CD14-positive monocyte (primary cell): ENCODE data around the gene LHPP. TPM values are rescaled to one million over a fixed set of nuclear protein-coding genes. Genes with fewer than 3 reads are reported as not detected.

ENCODE experiments used
- DNase-seq, 3 donors: peaks; one replicate each; pipeline ENCODE4 v3.0.0-alpha.2; 2011 to 2022
- H2AFZ ChIP-seq: 2 replicates; pipeline ENCODE4 v1.6.0; 2012; ENCODE audit warnings: mild to moderate bottlenecking, low read depth, low read length, inconsistent platforms; ENCODE audit not compliant: insufficient read depth, poor library complexity, severe bottlenecking
- H3K27ac ChIP-seq, 2 donors: 1 replicate in 1 of 2; 2 replicates in 1 of 2; pipeline ENCODE4 v1.5.1; 2012 to 2013; ENCODE audit warnings: low read length in 2 of 2, control low read depth in 1 of 2, inconsistent platforms in 1 of 2, low read depth in 1 of 2, mild to moderate bottlenecking in 1 of 2
- H3K27me3 ChIP-seq, 2 donors: one replicate each; pipeline versions ENCODE4 v1.6.0 to v1.6.1; 2011 to 2013; ENCODE audit warnings: low read length in 2 of 2; ENCODE audit not compliant: control insufficient read depth in 2 of 2, insufficient read depth in 2 of 2
- H3K36me3 ChIP-seq, 2 donors: replicated peaks in 1 of 2; 1 replicate in 1 of 2; 2 replicates in 1 of 2; pipeline versions ENCODE4 v1.5.1 to v1.6.1; 2012 to 2013; ENCODE audit warnings: low read length in 2 of 2, control low read depth in 1 of 2, inconsistent platforms in 1 of 2, mild to moderate bottlenecking in 1 of 2; ENCODE audit not compliant: insufficient read depth in 2 of 2, control insufficient read depth in 1 of 2
- H3K4me1 ChIP-seq, 2 donors: 1 replicate in 1 of 2; 2 replicates in 1 of 2; pipeline versions ENCODE4 v1.5.1 to v1.6.1; 2012 to 2013; ENCODE audit warnings: low read length in 2 of 2, control low read depth in 1 of 2, inconsistent platforms in 1 of 2, mild to moderate bottlenecking in 1 of 2, moderate library complexity in 1 of 2; ENCODE audit not compliant: insufficient read depth in 2 of 2, control insufficient read depth in 1 of 2
- H3K4me2 ChIP-seq: replicated peaks from 2 replicates; pipeline ENCODE3; 2012; ENCODE audit warnings: low read length, moderate library complexity, mild to moderate bottlenecking; ENCODE audit not compliant: poor library complexity, severe bottlenecking; ENCODE audit errors: extremely low read depth
- H3K4me3 ChIP-seq, 3 experiments: fragments of 200-600 bp in 1 of 3; sonication (generic) in 1 of 3; replicated peaks in 1 of 3; 1 replicate in 2 of 3; 2 replicates in 1 of 3; pipeline ENCODE4 v1.5.1; 2011 to 2013; ENCODE audit warnings: low read length in 3 of 3, mild to moderate bottlenecking in 3 of 3, control low read depth in 2 of 3, low read depth in 2 of 3, inconsistent platforms in 1 of 3, moderate library complexity in 1 of 3
- H3K79me2 ChIP-seq: 2 replicates; pipeline ENCODE4 v1.6.0; 2012; ENCODE audit warnings: mild to moderate bottlenecking, control low read depth, inconsistent platforms, low read length, moderate library complexity; ENCODE audit not compliant: insufficient read depth
- H3K9ac ChIP-seq: 2 replicates; pipeline ENCODE4 v1.6.0; 2017; ENCODE audit warnings: low read length, mild to moderate bottlenecking; ENCODE audit not compliant: insufficient read depth, poor library complexity, severe bottlenecking
- H3K9me3 ChIP-seq, 2 donors: replicated peaks in 1 of 2; 1 replicate in 1 of 2; 2 replicates in 1 of 2; pipeline versions ENCODE4 v1.5.1 to v1.6.1; 2012 to 2013; ENCODE audit warnings: low read length in 2 of 2, control low read depth in 1 of 2; ENCODE audit not compliant: control insufficient read depth in 1 of 2, insufficient read depth in 1 of 2
- H4K20me1 ChIP-seq: 2 replicates; pipeline ENCODE4 v1.6.0; 2012; ENCODE audit warnings: mild to moderate bottlenecking, low read length, control low read depth, moderate library complexity; ENCODE audit not compliant: insufficient read depth
- H3K27ac Mint-ChIP-seq, 7 donors: one replicate each; pipeline ENCODE4 v1.8.0; 2020; ENCODE audit warnings: mild to moderate bottlenecking in 7 of 7, mixed read lengths in 7 of 7, moderate library complexity in 6 of 7, inconsistent platforms in 2 of 7
- H3K27me3 Mint-ChIP-seq, 3 donors: one replicate each; pipeline ENCODE4 v1.8.0; 2021 to 2022; ENCODE audit warnings: low read depth in 3 of 3, mild to moderate bottlenecking in 3 of 3, mixed read lengths in 3 of 3, moderate library complexity in 3 of 3, inconsistent platforms in 1 of 3
- H3K36me3 Mint-ChIP-seq, 2 donors: one replicate each; pipeline ENCODE4 v1.8.0; 2020; ENCODE audit warnings: mixed read lengths in 2 of 2, inconsistent platforms in 1 of 2, mild to moderate bottlenecking in 1 of 2
- H3K4me1 Mint-ChIP-seq: one replicate; pipeline ENCODE4 v1.8.0; 2020; ENCODE audit warnings: mild to moderate bottlenecking, mixed read lengths
- H3K4me3 Mint-ChIP-seq, 2 donors: one replicate each; pipeline ENCODE4 v1.8.0; 2020; ENCODE audit warnings: mild to moderate bottlenecking in 2 of 2, mixed read lengths in 2 of 2, moderate library complexity in 1 of 2
- H3K9me3 Mint-ChIP-seq, 7 donors: one replicate each; pipeline ENCODE4 v1.8.0; 2020 to 2022; ENCODE audit warnings: mixed read lengths in 7 of 7, mild to moderate bottlenecking in 6 of 7, moderate library complexity in 6 of 7, inconsistent platforms in 2 of 7
- WGBS: methylation state at CpG from one replicate; pipeline ENCODE4 v1.1.5; 2013; ENCODE audit warnings: missing lambda C conversion rate; ENCODE audit not compliant: insufficient coverage; 5-methylcytosine and 5-hydroxymethylcytosine counted together
- intact Hi-C, 2 donors: fragments of 100-400 bp; cut with micrococcal nuclease; formaldehyde crosslinking; loops; one replicate each; pipeline versions ENCODE4 v1.15.0 to v1.15.1; 2023
- polyA plus RNA-seq, 3 donors: library from polyadenylated mRNA; depleted of rRNA in 1 of 3; unstranded in 2 of 3; stranded (reverse) in 1 of 3; fragments of 300-500 nt in 2 of 3; fragments of >200 nt in 1 of 3; fragmentation: Illumina TruSeq in 2 of 3; gene quantifications; 1 replicate in 2 of 3; 2 replicates in 1 of 3; pipeline ENCODE4 v1.2.3, GENCODE V29; 2012 to 2021
- TF ChIP-seq, protein P1 (sequence below): fragments of 200-600 bp; IDR thresholded peaks from one replicate; pipeline ENCODE4 v1.8.0; 2022; ENCODE audit warnings: antibody characterized with exemption, mild to moderate bottlenecking

LHPP gene
- polyA plus RNA-seq, 3 donors = 15.2 to 20.6 (median 19.5) TPM

GRCh38 chr10:124624895-124625294 lies 163.3 kb downstream of the LHPP start:
- Histone ChIP-seq H3K27ac (no peak overlapping the region), H3K9ac (no peak overlapping the region), H3K79me2 (peaks cover 71% of the 10 kb centered on the region), H2AFZ (no peak overlapping the region), H3K4me2 (no peak overlapping the region), H3K27me3 (no peaks in the 10 kb centered on the region), H3K9me3 (no peaks in the 10 kb centered on the region), H3K4me3 (no peak overlapping the region), H3K36me3 (peaks cover 24 to 42% of the 10 kb centered on the region in 2 donors), H4K20me1 (peaks cover 100% of the 10 kb centered on the region), H3K4me1 (peaks cover 26 to 44% of the 10 kb centered on the region in 2 donors)
- intact Hi-C loops = loop anchor here in 1 of 2 donors (10.0 kb wide), 1 partner anchor 90 kb away; no protein-coding TSS in a partner anchor
- DNase-seq = no peak
- Mint-ChIP-seq H3K4me1 (peaks cover 37% of the 10 kb centered on the region), H3K4me3 (no peak overlapping the region), H3K9me3 (no peaks in the 10 kb centered on the region), H3K36me3 (peaks cover 27 to 62% of the 10 kb centered on the region in 2 donors), H3K27me3 (no peaks in the 10 kb centered on the region), H3K27ac (peak overlapping the region in 2 of 7 donors; percentile 58 to 62)
- TF ChIP-seq, protein P1, sequence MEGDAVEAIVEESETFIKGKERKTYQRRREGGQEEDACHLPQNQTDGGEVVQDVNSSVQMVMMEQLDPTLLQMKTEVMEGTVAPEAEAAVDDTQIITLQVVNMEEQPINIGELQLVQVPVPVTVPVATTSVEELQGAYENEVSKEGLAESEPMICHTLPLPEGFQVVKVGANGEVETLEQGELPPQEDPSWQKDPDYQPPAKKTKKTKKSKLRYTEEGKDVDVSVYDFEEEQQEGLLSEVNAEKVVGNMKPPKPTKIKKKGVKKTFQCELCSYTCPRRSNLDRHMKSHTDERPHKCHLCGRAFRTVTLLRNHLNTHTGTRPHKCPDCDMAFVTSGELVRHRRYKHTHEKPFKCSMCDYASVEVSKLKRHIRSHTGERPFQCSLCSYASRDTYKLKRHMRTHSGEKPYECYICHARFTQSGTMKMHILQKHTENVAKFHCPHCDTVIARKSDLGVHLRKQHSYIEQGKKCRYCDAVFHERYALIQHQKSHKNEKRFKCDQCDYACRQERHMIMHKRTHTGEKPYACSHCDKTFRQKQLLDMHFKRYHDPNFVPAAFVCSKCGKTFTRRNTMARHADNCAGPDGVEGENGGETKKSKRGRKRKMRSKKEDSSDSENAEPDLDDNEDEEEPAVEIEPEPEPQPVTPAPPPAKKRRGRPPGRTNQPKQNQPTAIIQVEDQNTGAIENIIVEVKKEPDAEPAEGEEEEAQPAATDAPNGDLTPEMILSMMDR = no peak
- WGBS = 98% methylated on average over 16 of the region's 16 CpGs

DNA sequence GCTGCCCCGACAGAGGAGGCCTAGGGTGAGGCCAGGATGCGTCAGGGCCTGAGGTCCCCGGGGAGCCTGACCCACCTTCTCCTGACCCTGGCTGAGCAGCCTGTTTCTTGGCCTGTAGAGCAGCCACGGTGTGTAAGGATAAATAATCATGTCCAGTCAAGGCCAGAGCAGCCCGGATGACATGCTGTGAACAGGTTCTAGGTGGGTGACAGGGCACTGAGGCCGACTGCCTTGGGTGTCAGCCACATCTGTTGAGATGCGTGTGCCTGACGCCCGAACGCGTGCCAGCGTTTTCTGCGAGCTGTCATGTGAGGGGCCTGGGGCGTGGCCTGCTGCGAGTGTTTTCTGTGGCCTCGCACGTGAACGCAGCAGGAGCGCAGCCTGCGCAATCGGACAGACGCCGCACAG lies 164.2 kb downstream of the LHPP start:
- Histone ChIP-seq H3K9me3 (no peaks in the 10 kb centered on the region), H3K36me3 (peaks cover 24 to 42% of the 10 kb centered on the region in 2 donors), H4K20me1 (peaks cover 99% of the 10 kb centered on the region), H3K9ac (no peak overlapping the region), H3K27ac (peak overlapping the region in 1 of 2 donors; percentile 2), H3K4me2 (no peak overlapping the region), H3K79me2 (peaks cover 79% of the 10 kb centered on the region), H2AFZ (no peak overlapping the region), H3K4me3 (no peak overlapping the region), H3K27me3 (no peaks in the 10 kb centered on the region), H3K4me1 (peaks cover 20 to 35% of the 10 kb centered on the region in 2 donors)
- Mint-ChIP-seq H3K36me3 (peaks cover 29 to 60% of the 10 kb centered on the region in 2 donors), H3K9me3 (no peaks in the 10 kb centered on the region), H3K4me1 (peaks cover 36% of the 10 kb centered on the region), H3K27ac (no peak overlapping the region), H3K27me3 (no peaks in the 10 kb centered on the region), H3K4me3 (no peak overlapping the region)
- TF ChIP-seq, protein P1 = no peak
- 96% methylated on average over 23 of the region's 23 CpGs for WGBS
- intact Hi-C loops = loop anchor here in 1 of 2 donors (10.0 kb wide), 1 partner anchor 91 kb away; no protein-coding TSS in a partner anchor
- DNase-seq = no peak
